Ascending aorta (tissue), 2 donors: ENCODE data around the gene EDEM3. TPM values are rescaled to one million over a fixed set of nuclear protein-coding genes. Genes with fewer than 3 reads are reported as not detected.

ENCODE experiments used
- DNase-seq, 2 donors: peaks; one replicate each; pipeline ENCODE4 v3.0.0-alpha.2; 2019; ENCODE audit warnings: low spot score in 2 of 2
- H3K27ac ChIP-seq, 2 donors: fragments of 200-600 bp; sonication (generic); one replicate each; pipeline ENCODE4 v1.5.1; 2016 to 2017; ENCODE audit warnings: mild to moderate bottlenecking in 1 of 2
- H3K27me3 ChIP-seq: fragments of 200-600 bp; sonication (generic); one replicate; pipeline ENCODE4 v1.5.1; 2017
- H3K36me3 ChIP-seq, 2 donors: fragments of 200-600 bp; sonication (generic); one replicate each; pipeline ENCODE4 v1.5.1; 2016
- H3K4me1 ChIP-seq, 2 donors: fragments of 200-600 bp; sonication (generic); one replicate each; pipeline ENCODE4 v1.5.1; 2016 to 2017; ENCODE audit warnings: mild to moderate bottlenecking in 1 of 2
- H3K4me3 ChIP-seq, 2 donors: fragments of 200-600 bp; sonication (generic); one replicate each; pipeline ENCODE4 v1.5.1; 2016 to 2017; ENCODE audit warnings: mild to moderate bottlenecking in 1 of 2
- H3K9me3 ChIP-seq, 2 donors: fragments of 200-600 bp; sonication (generic); one replicate each; pipeline ENCODE4 v1.5.1; 2016
- intact Hi-C: fragments of 100-400 bp; cut with DNase I; formaldehyde crosslinking; loops from one replicate; pipeline ENCODE4 v1.15.1; 2023
- total RNA-seq: library from RNA; depleted of rRNA; stranded (reverse); fragments of >200 nt; gene quantifications from one replicate; pipeline ENCODE4 v1.1.0, GENCODE V29; 2016
- TF ChIP-seq, protein P1 (sequence below), 3 experiments: fragments of 200-600 bp in 2 of 3; fragments of 450-650 bp in 1 of 3; sonication (generic) in 2 of 3; IDR thresholded peaks; one replicate each; pipeline ENCODE4 v1.5.1; 2016 to 2019; ENCODE audit warnings: antibody characterized with exemption in 3 of 3, mild to moderate bottlenecking in 1 of 3, moderate library complexity in 1 of 3

The EDEM3 gene
- total RNA-seq, 1 donor from 2014 or later = 23.1 TPM

DNA sequence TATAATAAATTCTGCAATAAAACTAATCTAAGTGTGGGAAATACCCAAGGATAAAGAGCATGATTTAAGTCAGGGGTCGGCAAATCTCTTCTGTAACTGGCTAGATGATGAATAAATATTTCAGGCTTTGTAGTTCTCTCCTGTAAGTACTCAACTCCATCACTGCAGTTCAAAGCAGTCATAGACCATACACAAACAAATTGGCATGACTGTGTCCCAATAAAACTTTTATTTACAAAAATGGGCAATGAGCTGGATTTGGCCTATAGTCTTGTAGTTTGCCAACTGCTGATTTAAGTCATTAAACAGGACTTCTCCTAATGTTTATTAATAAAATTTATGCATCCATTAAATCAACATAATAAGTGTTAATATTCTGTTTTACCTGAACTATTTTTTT lies 49.4 kb downstream of the EDEM3 start:
- H3K9me3 ChIP-seq = no peaks in the 10 kb centered on the region
- H3K27me3 ChIP-seq = no peaks in the 10 kb centered on the region
- intact Hi-C loops = no loop called here
- no peaks in the 10 kb centered on the region for H3K4me1 ChIP-seq
- H3K36me3 ChIP-seq = peaks cover 49 to 83% of the 10 kb centered on the region in 2 donors
- H3K27ac ChIP-seq = no peak overlapping the region
- no peak for DNase-seq
- H3K4me3 ChIP-seq = no peak overlapping the region
- TF ChIP-seq, protein P1, sequence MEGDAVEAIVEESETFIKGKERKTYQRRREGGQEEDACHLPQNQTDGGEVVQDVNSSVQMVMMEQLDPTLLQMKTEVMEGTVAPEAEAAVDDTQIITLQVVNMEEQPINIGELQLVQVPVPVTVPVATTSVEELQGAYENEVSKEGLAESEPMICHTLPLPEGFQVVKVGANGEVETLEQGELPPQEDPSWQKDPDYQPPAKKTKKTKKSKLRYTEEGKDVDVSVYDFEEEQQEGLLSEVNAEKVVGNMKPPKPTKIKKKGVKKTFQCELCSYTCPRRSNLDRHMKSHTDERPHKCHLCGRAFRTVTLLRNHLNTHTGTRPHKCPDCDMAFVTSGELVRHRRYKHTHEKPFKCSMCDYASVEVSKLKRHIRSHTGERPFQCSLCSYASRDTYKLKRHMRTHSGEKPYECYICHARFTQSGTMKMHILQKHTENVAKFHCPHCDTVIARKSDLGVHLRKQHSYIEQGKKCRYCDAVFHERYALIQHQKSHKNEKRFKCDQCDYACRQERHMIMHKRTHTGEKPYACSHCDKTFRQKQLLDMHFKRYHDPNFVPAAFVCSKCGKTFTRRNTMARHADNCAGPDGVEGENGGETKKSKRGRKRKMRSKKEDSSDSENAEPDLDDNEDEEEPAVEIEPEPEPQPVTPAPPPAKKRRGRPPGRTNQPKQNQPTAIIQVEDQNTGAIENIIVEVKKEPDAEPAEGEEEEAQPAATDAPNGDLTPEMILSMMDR (IDR thresholded peaks at IDR 0.05) = no peak

DNA sequence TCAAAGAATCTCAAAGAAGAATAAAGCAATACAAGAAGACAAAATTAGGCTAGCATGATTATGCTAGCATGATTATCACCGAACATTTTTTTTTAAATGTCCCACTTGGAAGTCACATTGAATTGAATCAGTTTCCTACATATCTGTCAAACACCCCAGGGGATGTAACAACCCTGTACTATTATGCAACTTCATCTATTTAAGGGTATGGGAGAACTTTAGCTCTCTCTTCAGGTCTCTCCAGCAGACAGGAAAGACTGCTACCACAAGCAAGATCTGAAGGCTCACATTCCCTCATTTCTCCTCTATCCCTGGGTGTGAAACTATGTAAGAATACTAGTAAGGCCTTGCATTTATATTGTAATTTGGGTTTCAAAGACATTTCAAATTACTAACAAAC lies 52.8 kb downstream of the EDEM3 start:
- TF ChIP-seq, protein P1 (IDR thresholded peaks at IDR 0.05) = no peak
- DNase-seq = no peak
- Histone ChIP-seq H3K36me3 (peaks cover 25 to 51% of the 10 kb centered on the region in 2 donors), H3K4me3 (no peak overlapping the region), H3K27me3 (no peaks in the 10 kb centered on the region), H3K9me3 (no peaks in the 10 kb centered on the region), H3K27ac (no peak overlapping the region), H3K4me1 (no peaks in the 10 kb centered on the region)
- intact Hi-C loops = no loop called here

DNA sequence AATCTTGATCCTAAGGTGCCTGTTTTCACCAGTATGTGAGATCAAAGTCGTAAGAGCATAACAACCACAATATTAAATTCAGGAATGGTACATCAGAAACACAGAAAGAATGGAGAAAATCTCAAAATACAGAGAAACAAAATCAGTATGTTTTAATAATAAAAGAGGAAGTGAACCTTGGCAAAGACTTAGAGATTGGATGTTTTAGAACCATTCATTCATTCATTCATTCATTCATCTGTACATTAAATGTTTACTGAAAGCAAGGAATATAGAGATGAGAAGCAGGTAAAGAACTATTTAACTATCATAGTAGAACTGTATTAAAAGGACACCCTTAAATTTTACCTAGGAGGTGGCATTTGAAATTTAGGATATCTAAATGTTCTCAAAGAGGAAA lies 55.7 kb downstream of the EDEM3 start:
- DNase-seq = no peak
- H3K9me3 ChIP-seq = no peaks in the 10 kb centered on the region
- no peaks in the 10 kb centered on the region for H3K27me3 ChIP-seq
- H3K4me1 ChIP-seq = no peaks in the 10 kb centered on the region
- peaks cover 18 to 35% of the 10 kb centered on the region in 2 donors for H3K36me3 ChIP-seq
- H3K4me3 ChIP-seq = no peak overlapping the region
- intact Hi-C loops = no loop called here
- TF ChIP-seq, protein P1 (IDR thresholded peaks at IDR 0.05) = no peak
- no peak overlapping the region for H3K27ac ChIP-seq

- intact Hi-C loops = no loop called here
- no peaks in the 10 kb centered on the region for H3K4me1 ChIP-seq
- H3K36me3 ChIP-seq = peaks cover 28 to 35% of the 10 kb centered on the region in 2 donors
- no peak overlapping the region for H3K27ac ChIP-seq
- no peak overlapping the region for H3K4me3 ChIP-seq
- no peak for DNase-seq
- TF ChIP-seq, protein P1 (IDR thresholded peaks at IDR 0.05) = no peak
- H3K27me3 ChIP-seq = no peaks in the 10 kb centered on the region
- H3K9me3 ChIP-seq = no peaks in the 10 kb centered on the region
Observed at GRCh38 chr1:184698016-184698415, 56.6 kb downstream of the EDEM3 start.

DNA sequence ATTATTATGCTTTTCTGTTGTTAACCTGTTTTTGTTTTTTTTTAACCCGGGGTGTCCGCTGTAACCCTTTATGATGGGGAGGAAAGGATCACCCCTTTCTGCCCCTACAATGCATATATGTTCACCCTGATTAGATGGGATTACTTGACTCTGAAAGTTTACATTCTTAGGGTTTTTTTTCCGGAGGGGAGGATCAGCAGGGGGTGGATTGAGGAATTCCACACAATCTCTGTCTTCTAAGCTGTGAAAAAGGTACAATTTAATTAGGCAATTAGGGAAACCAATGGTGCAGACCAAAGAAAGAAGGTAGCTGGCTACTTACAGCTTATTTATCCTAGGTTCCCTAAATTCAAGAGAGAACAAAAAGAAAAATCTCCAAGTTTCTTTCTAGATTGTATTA lies 58.3 kb downstream of the EDEM3 start:
- no peaks in the 10 kb centered on the region for H3K9me3 ChIP-seq
- no peaks in the 10 kb centered on the region for H3K4me1 ChIP-seq
- DNase-seq = no peak
- H3K27me3 ChIP-seq = no peaks in the 10 kb centered on the region
- no peak overlapping the region for H3K27ac ChIP-seq
- TF ChIP-seq, protein P1 (IDR thresholded peaks at IDR 0.05) = no peak
- intact Hi-C loops = no loop called here
- H3K36me3 ChIP-seq = peaks cover 22 to 24% of the 10 kb centered on the region in 2 donors
- H3K4me3 ChIP-seq = no peak overlapping the region

- intact Hi-C loops = no loop called here
- TF ChIP-seq, protein P1 (IDR thresholded peaks at IDR 0.05) = no peak
Observed at GRCh38 chr1:184695023-184695422, 59.6 kb downstream of the EDEM3 start.

More at GRCh38 chr1:184695023-184695422, 59.6 kb downstream of the EDEM3 start:
- peaks cover 20 to 22% of the 10 kb centered on the region in 2 donors for H3K36me3 ChIP-seq
- DNase-seq = no peak
- H3K27ac ChIP-seq = no peak overlapping the region
- no peaks in the 10 kb centered on the region for H3K27me3 ChIP-seq
- no peaks in the 10 kb centered on the region for H3K9me3 ChIP-seq
- no peak overlapping the region for H3K4me3 ChIP-seq
- H3K4me1 ChIP-seq = no peaks in the 10 kb centered on the region
